HL-60 (cell line): ENCODE measurements around the gene CTIF.

Source experiments
- DNase-seq, 2 experiments: peaks; one replicate each; pipeline ENCODE4 v3.0.0-alpha.2; 2010 to 2020; ENCODE audit warnings: low read depth in 1 of 2, low spot score in 1 of 2
- H3K27ac ChIP-seq: fragments of 250-450 bp; sonication (Bioruptor Pico); replicated peaks from 2 replicates; pipeline ENCODE4 v1.5.1; 2020; ENCODE audit warnings: mild to moderate bottlenecking, moderate library complexity
- H3K27me3 ChIP-seq: fragments of 250-450 bp; sonication (Bioruptor Pico); 2 replicates; pipeline ENCODE4 v1.5.1; 2021; ENCODE audit warnings: mild to moderate bottlenecking, moderate library complexity; ENCODE audit not compliant: insufficient read depth, poor library complexity, severe bottlenecking
- H3K4me3 ChIP-seq: replicated peaks from 2 replicates; pipeline ENCODE4 v1.5.1; 2011; ENCODE audit warnings: mild to moderate bottlenecking, control low read depth, low read length; ENCODE audit not compliant: insufficient read depth
- CTCF ChIP-seq: IDR thresholded peaks from one replicate; pipeline ENCODE4 v1.5.1; 2011; ENCODE audit warnings: low read length, control low read depth, inconsistent platforms; ENCODE audit not compliant: insufficient read depth
- GABPA ChIP-seq: IDR thresholded peaks from 2 replicates; pipeline ENCODE4 v1.6.1; 2012; ENCODE audit warnings: low read depth
- POLR2AphosphoS5 ChIP-seq: IDR thresholded peaks from 2 replicates; pipeline ENCODE4 v1.6.1; 2012; ENCODE audit warnings: low read depth
- REST ChIP-seq: IDR thresholded peaks from 2 replicates; pipeline ENCODE4 v1.6.1; 2012; ENCODE audit warnings: low read depth; ENCODE audit not compliant: insufficient replicate concordance
- SPI1 ChIP-seq: IDR thresholded peaks from 2 replicates; pipeline ENCODE4 v1.6.1; 2012; ENCODE audit warnings: low read depth, mild to moderate bottlenecking, borderline replicate concordance

Gene CTIF

GRCh38 chr18:48896326-48896874, 357.6 kb downstream of the CTIF start:
- no peak for TF ChIP-seq REST
- no peak for TF ChIP-seq SPI1
- TF ChIP-seq CTCF, result no peak
- TF ChIP-seq POLR2AphosphoS5, result no peak
- no peak for TF ChIP-seq GABPA
- DNase-seq, result no peak
- Histone ChIP-seq H3K27ac (peak overlapping the region; percentile 70), H3K27me3 (no peaks in the 10 kb centered on the region), H3K4me3 (no peak overlapping the region)

- TF ChIP-seq POLR2AphosphoS5, result peak; percentile 62
- TF ChIP-seq CTCF, result peak; percentile 3
- peak; percentile 97 for TF ChIP-seq SPI1
- no peak for TF ChIP-seq REST
- TF ChIP-seq GABPA, result no peak
- Histone ChIP-seq H3K27ac (peak overlapping the region; percentile 70), H3K4me3 (no peak overlapping the region), H3K27me3 (no peaks in the 10 kb centered on the region)
- DNase-seq, result peak; percentile 98 to 99
Measured at GRCh38 chr18:48896875-48897511, 358.2 kb downstream of the CTIF start.

GRCh38 chr18:48897531-48897930, 358.7 kb downstream of the CTIF start:
- no peak for DNase-seq
- H3K4me3 ChIP-seq, result no peak overlapping the region
- peak overlapping the region; percentile 70 for H3K27ac ChIP-seq
- no peaks in the 10 kb centered on the region for H3K27me3 ChIP-seq
- TF ChIP-seq CTCF (no peak), SPI1 (no peak), POLR2AphosphoS5 (no peak), REST (no peak), GABPA (no peak)
